Liver (tissue), 9 donors: ENCODE measurements around the gene TRPV4. TPM values are rescaled to one million over a fixed set of nuclear protein-coding genes. Genes with fewer than 3 reads are reported as not detected.
A peak's percentile ranks its signal among the peaks of the same experiment; 100 is the strongest.

Source experiments
- DNase-seq: peaks from one replicate; pipeline ENCODE4 v3.0.0-alpha.2; 2017; ENCODE audit warnings: low spot score
- H3K27ac ChIP-seq, 2 donors: one replicate each; pipeline ENCODE4 v1.7.0; 2013; ENCODE audit warnings: inconsistent platforms in 2 of 2, low read length in 2 of 2, control low read depth in 1 of 2, low read depth in 1 of 2, mild to moderate bottlenecking in 1 of 2
- H3K27me3 ChIP-seq, 4 donors: one replicate each; pipeline versions ENCODE4 v1.6.1 to v1.7.0; 2013; ENCODE audit warnings: low read length in 3 of 4, inconsistent platforms in 1 of 4, mild to moderate bottlenecking in 1 of 4, moderate library complexity in 1 of 4; ENCODE audit not compliant: control insufficient read depth in 4 of 4, insufficient read depth in 4 of 4
- H3K36me3 ChIP-seq, 4 donors: one replicate each; pipeline versions ENCODE4 v1.6.1 to v1.7.0; 2013; ENCODE audit warnings: low read length in 3 of 4, mild to moderate bottlenecking in 3 of 4, low read depth in 1 of 4, moderate library complexity in 1 of 4; ENCODE audit not compliant: control insufficient read depth in 4 of 4, insufficient read depth in 3 of 4
- H3K4me1 ChIP-seq, 4 donors: one replicate each; pipeline versions ENCODE4 v1.6.1 to v1.7.0; 2013; ENCODE audit warnings: low read length in 3 of 4, mild to moderate bottlenecking in 3 of 4, moderate library complexity in 1 of 4; ENCODE audit not compliant: control insufficient read depth in 4 of 4, insufficient read depth in 4 of 4
- H3K4me3 ChIP-seq, 3 donors: one replicate each; pipeline versions ENCODE4 v1.6.1 to v1.7.0; 2013; ENCODE audit warnings: low read length in 3 of 3, control low read depth in 1 of 3, low read depth in 1 of 3, mild to moderate bottlenecking in 1 of 3
- H3K9ac ChIP-seq, 2 donors: one replicate each; pipeline ENCODE4 v1.7.0; 2013; ENCODE audit warnings: low read length in 2 of 2, mild to moderate bottlenecking in 2 of 2, moderate library complexity in 2 of 2, control low read depth in 1 of 2, low read depth in 1 of 2
- H3K9me3 ChIP-seq, 4 donors: one replicate each; pipeline versions ENCODE4 v1.6.1 to v1.7.0; 2013; ENCODE audit warnings: low read length in 3 of 4; ENCODE audit not compliant: control insufficient read depth in 4 of 4
- EGR1 ChIP-seq, 2 donors: IDR thresholded peaks; 2 replicates each; pipeline ENCODE4 v1.6.1; 2016 to 2018; ENCODE audit warnings: antibody characterized with exemption in 2 of 2, low read depth in 2 of 2
- FOXA2 ChIP-seq: IDR thresholded peaks from 2 replicates; pipeline ENCODE4 v1.6.1; 2016; ENCODE audit warnings: antibody characterized with exemption
- HNF4A ChIP-seq, 2 donors: conservative IDR thresholded peaks; 2 replicates each; pipeline ENCODE4 v1.6.1; 2016; ENCODE audit warnings: antibody characterized with exemption in 2 of 2, mild to moderate bottlenecking in 2 of 2
- NR2F2 ChIP-seq: IDR thresholded peaks from 2 replicates; pipeline ENCODE4 v1.6.1; 2016; ENCODE audit warnings: antibody characterized with exemption
- RXRA ChIP-seq, 2 donors: IDR thresholded peaks; 2 replicates each; pipeline ENCODE4 v1.6.1; 2017 to 2018; ENCODE audit warnings: antibody characterized with exemption in 2 of 2, mild to moderate bottlenecking in 1 of 2
- TAF1 ChIP-seq: conservative IDR thresholded peaks from 2 replicates; pipeline ENCODE4 v1.6.1; 2016; ENCODE audit warnings: antibody characterized with exemption, mild to moderate bottlenecking
- WGBS: extraction: QIAGEN DNeasy Blood & Tissue Kit; methylation state at CpG from one replicate; pipeline ENCODE4 v1.1.7; 2013; 5-methylcytosine and 5-hydroxymethylcytosine counted together
- polyA plus RNA-seq, 2 donors: library from polyadenylated mRNA; stranded (reverse) in 1 of 2; unstranded in 1 of 2; fragments of 200-250 nt in 1 of 2; fragments of >200 nt in 1 of 2; fragmentation: Nextera tagmentation in 1 of 2; extraction: Ambion mirVana in 1 of 2; gene quantifications; one replicate each; pipeline versions ENCODE4 v1.2.1 to v1.2.3, GENCODE V29; 2013 to 2015
- total RNA-seq, 2 donors: library from RNA; depleted of rRNA; stranded (reverse); fragments of >200 nt; gene quantifications; one replicate each; pipeline ENCODE4 v1.2.3, GENCODE V29; 2014
- TF ChIP-seq, protein P1 (sequence below): IDR thresholded peaks from 2 replicates; pipeline ENCODE4 v1.6.1; 2016; ENCODE audit warnings: antibody characterized with exemption
- TF ChIP-seq, protein P2 (sequence below): fragments of 150-350 bp; IDR thresholded peaks from 2 replicates; pipeline ENCODE4 v1.5.1; 2017; ENCODE audit warnings: improper control_type of control experiment, low read depth, low read length; ENCODE audit not compliant: missing input control
- TF ChIP-seq, protein P3 (sequence below): IDR thresholded peaks from 2 replicates; pipeline ENCODE4 v1.6.1; 2016; ENCODE audit warnings: antibody characterized with exemption, mild to moderate bottlenecking
- donor health status: healthy.
- donor health status: healthy.
- donor health status: healthy.
- donor health status: healthy.
- donor health status: healthy.

Gene TRPV4
- total and polyA plus RNA-seq, 4 donors: 1.3 to 9.6 (median 3.9) TPM

DNA sequence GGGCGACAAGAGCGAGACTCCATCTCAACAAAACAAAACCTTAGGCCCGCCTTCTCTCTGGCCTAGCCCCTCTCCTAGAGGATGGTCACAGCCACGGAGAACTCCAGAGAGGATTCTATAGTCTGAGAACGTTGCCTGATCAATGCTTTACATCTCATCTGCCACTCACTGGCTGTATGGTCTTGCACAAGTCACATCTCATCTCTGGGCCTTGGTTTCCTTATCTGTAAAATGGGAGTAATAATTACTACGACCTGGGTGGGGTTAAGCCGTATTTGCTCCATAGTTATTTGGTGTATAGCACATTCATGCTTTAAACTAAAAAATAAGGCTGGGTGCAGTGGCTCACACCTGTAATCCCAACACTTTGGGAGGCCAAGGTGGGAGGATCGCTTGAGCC lies 8.5 kb downstream of the TRPV4 start (continued):
- TF ChIP-seq, protein P1, sequence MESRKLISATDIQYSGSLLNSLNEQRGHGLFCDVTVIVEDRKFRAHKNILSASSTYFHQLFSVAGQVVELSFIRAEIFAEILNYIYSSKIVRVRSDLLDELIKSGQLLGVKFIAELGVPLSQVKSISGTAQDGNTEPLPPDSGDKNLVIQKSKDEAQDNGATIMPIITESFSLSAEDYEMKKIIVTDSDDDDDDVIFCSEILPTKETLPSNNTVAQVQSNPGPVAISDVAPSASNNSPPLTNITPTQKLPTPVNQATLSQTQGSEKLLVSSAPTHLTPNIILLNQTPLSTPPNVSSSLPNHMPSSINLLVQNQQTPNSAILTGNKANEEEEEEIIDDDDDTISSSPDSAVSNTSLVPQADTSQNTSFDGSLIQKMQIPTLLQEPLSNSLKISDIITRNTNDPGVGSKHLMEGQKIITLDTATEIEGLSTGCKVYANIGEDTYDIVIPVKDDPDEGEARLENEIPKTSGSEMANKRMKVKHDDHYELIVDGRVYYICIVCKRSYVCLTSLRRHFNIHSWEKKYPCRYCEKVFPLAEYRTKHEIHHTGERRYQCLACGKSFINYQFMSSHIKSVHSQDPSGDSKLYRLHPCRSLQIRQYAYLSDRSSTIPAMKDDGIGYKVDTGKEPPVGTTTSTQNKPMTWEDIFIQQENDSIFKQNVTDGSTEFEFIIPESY: no peak
- no peak for TF ChIP-seq EGR1 (IDR thresholded peaks at IDR 0.05; ENCODE audit: low read depth in 2 of 2)
- no peak for TF ChIP-seq FOXA2

DNA sequence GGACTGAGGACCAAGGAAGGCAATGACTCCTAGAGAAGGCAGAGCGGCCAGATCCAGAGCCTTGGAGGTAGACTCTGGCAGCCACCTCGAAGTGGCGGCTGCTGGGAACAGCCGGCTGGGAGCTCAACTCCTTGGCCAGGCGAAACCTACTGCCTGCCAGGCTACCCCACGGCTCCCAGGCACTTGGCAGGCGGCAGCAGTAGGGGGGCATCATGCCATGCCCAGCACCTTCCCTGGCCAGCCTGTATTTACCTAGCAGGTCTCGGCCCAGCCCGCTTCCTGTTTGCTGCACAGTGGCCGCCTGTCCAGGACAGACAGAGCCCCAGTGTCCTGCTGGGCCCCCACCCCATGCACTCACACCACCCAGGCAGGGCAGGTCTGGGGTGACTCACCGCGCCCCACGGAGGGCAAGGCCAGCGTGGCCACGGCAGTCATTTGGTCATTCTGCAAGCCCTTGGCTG lies 10.2 kb downstream of the TRPV4 start:
- Histone ChIP-seq H3K9ac (no peak overlapping the region), H3K4me1 (peaks cover 2 to 34% (median 22%) of the 10 kb centered on the region in 4 donors), H3K36me3 (peaks cover 0 to under 1% (median 0%) of the 10 kb centered on the region in 4 donors), H3K27me3 (no peaks in the 10 kb centered on the region), H3K4me3 (no peak overlapping the region), H3K27ac (peak overlapping the region; percentile 36 to 74), H3K9me3 (no peaks in the 10 kb centered on the region)
- DNase-seq: no peak
- WGBS: 49% methylated on average over 15 of the region's 15 CpGs
- TF ChIP-seq, protein P2, sequence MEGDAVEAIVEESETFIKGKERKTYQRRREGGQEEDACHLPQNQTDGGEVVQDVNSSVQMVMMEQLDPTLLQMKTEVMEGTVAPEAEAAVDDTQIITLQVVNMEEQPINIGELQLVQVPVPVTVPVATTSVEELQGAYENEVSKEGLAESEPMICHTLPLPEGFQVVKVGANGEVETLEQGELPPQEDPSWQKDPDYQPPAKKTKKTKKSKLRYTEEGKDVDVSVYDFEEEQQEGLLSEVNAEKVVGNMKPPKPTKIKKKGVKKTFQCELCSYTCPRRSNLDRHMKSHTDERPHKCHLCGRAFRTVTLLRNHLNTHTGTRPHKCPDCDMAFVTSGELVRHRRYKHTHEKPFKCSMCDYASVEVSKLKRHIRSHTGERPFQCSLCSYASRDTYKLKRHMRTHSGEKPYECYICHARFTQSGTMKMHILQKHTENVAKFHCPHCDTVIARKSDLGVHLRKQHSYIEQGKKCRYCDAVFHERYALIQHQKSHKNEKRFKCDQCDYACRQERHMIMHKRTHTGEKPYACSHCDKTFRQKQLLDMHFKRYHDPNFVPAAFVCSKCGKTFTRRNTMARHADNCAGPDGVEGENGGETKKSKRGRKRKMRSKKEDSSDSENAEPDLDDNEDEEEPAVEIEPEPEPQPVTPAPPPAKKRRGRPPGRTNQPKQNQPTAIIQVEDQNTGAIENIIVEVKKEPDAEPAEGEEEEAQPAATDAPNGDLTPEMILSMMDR: no peak
- TF ChIP-seq HNF4A (conservative IDR thresholded peaks at IDR 0.05): peak in 1 of 2 donors; percentile 5

DNA sequence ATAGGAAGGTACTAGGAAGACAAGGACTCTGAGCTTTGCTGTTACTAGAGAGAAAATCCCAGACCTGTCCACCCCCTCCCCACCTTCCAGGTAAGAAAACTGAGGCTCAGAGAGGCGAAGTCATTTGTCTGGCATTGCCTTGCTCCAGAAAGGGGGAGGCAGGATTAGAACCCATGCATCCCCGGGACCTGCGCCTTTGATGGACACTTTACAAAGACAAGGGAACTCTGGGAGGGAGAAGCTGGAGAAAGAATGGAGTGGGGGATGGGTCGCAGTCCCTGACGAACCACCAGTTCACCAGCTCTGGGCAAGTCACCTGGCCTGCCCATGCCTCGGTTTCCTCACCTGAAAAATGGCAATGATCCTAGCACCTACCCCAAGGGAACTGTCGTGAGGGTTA lies 10.8 kb downstream of the TRPV4 start:
- H3K27me3 ChIP-seq: no peaks in the 10 kb centered on the region
- H3K4me3 ChIP-seq: no peak overlapping the region
- H3K9ac ChIP-seq: no peak overlapping the region
- DNase-seq: no peak
- WGBS: 89% methylated on average over 7 of the region's 7 CpGs
- TF ChIP-seq FOXA2: no peak
- TF ChIP-seq HNF4A (conservative IDR thresholded peaks at IDR 0.05): no peak
- no peak for TF ChIP-seq RXRA (IDR thresholded peaks at IDR 0.05)
- TF ChIP-seq, protein P3, sequence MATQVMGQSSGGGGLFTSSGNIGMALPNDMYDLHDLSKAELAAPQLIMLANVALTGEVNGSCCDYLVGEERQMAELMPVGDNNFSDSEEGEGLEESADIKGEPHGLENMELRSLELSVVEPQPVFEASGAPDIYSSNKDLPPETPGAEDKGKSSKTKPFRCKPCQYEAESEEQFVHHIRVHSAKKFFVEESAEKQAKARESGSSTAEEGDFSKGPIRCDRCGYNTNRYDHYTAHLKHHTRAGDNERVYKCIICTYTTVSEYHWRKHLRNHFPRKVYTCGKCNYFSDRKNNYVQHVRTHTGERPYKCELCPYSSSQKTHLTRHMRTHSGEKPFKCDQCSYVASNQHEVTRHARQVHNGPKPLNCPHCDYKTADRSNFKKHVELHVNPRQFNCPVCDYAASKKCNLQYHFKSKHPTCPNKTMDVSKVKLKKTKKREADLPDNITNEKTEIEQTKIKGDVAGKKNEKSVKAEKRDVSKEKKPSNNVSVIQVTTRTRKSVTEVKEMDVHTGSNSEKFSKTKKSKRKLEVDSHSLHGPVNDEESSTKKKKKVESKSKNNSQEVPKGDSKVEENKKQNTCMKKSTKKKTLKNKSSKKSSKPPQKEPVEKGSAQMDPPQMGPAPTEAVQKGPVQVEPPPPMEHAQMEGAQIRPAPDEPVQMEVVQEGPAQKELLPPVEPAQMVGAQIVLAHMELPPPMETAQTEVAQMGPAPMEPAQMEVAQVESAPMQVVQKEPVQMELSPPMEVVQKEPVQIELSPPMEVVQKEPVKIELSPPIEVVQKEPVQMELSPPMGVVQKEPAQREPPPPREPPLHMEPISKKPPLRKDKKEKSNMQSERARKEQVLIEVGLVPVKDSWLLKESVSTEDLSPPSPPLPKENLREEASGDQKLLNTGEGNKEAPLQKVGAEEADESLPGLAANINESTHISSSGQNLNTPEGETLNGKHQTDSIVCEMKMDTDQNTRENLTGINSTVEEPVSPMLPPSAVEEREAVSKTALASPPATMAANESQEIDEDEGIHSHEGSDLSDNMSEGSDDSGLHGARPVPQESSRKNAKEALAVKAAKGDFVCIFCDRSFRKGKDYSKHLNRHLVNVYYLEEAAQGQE: no peak
- TF ChIP-seq, protein P1: no peak
- no peak for TF ChIP-seq NR2F2
- TF ChIP-seq TAF1: no peak
- TF ChIP-seq, protein P2: no peak
- H3K4me1 ChIP-seq: peaks cover 2 to 34% (median 22%) of the 10 kb centered on the region in 4 donors
- no peaks in the 10 kb centered on the region for H3K9me3 ChIP-seq
- H3K36me3 ChIP-seq: peaks cover 0 to 2% (median 0%) of the 10 kb centered on the region in 4 donors
- peak overlapping the region; percentile 36 to 74 for H3K27ac ChIP-seq
